WTC11 (cell line): ENCODE data around the gene IRF1. TPM values are rescaled to one million over a fixed set of nuclear protein-coding genes. Genes with fewer than 3 reads are reported as not detected.

Experiments
- ATAC-seq: fragments of 200-7000 bp; cut with Tn5 transposase; 2 replicates; pipeline ENCODE4 v1.10.0; 2021; ENCODE audit warnings: mild to moderate bottlenecking, moderate library complexity
- CTCF ChIA-PET: fragments of 300-600 bp; sonication (Branson Sonifier 250); formaldehyde crosslinking; loops from one replicate; lab custom pipeline; 2021; ENCODE audit warnings: antibody characterized with exemption; lab: Charles Lee
- POLR2A ChIA-PET: fragments of 350-600 bp; sonication (Branson Sonifier 250); formaldehyde crosslinking; loops from one replicate; lab custom pipeline; 2021; ENCODE audit warnings: antibody characterized with exemption; lab: Charles Lee
- DNase-seq: peaks from one replicate; pipeline ENCODE4 v3.0.0; 2021; ENCODE audit warnings: low spot score
- H3K27ac Mint-ChIP-seq: 2 replicates; pipeline ENCODE4 v1.8.0; 2021; ENCODE audit warnings: mixed read lengths
- H3K27me3 Mint-ChIP-seq: 2 replicates; pipeline ENCODE4 v1.8.0; 2021; ENCODE audit warnings: low read depth, mild to moderate bottlenecking, moderate library complexity, mixed read lengths
- H3K36me3 Mint-ChIP-seq: 2 replicates; pipeline ENCODE4 v1.8.0; 2021; ENCODE audit warnings: mixed read lengths
- H3K4me1 Mint-ChIP-seq: 2 replicates; pipeline ENCODE4 v1.8.0; 2022; ENCODE audit warnings: mixed read lengths
- H3K4me3 Mint-ChIP-seq: 2 replicates; pipeline ENCODE4 v1.8.0; 2021; ENCODE audit warnings: mild to moderate bottlenecking, moderate library complexity, mixed read lengths
- H3K9me3 Mint-ChIP-seq: 2 replicates; pipeline ENCODE4 v1.8.0; 2021; ENCODE audit warnings: mixed read lengths
- EMX1 ChIP-seq: fragments of 250-450 bp; sonication (Bioruptor Pico); IDR thresholded peaks from 2 replicates; pipeline ENCODE4 v1.8.0; 2021; ENCODE audit warnings: mild to moderate bottlenecking
- GRHL2 ChIP-seq: fragments of 250-450 bp; sonication (Bioruptor Pico); IDR thresholded peaks from 2 replicates; pipeline ENCODE4 v1.8.0; 2022; ENCODE audit warnings: mild to moderate bottlenecking, moderate library complexity; ENCODE audit not compliant: insufficient replicate concordance, severe bottlenecking
- KAT7 ChIP-seq: sonication (generic); formaldehyde crosslinking; IDR thresholded peaks from 2 replicates; pipeline ENCODE4 v1.8.1; 2023; ENCODE audit warnings: missing genetic modification reagents, mild to moderate bottlenecking, borderline replicate concordance
- NR2C2 ChIP-seq: sonication (generic); formaldehyde crosslinking; IDR thresholded peaks from 2 replicates; pipeline ENCODE4 v1.8.0; 2022; ENCODE audit warnings: mild to moderate bottlenecking, missing genetic modification reagents
- NR3C1 ChIP-seq: sonication (generic); formaldehyde crosslinking; conservative IDR thresholded peaks from 2 replicates; pipeline ENCODE4 v1.8.1; 2023; ENCODE audit warnings: low read depth, mild to moderate bottlenecking, missing genetic modification reagents
- RELA ChIP-seq: sonication (generic); formaldehyde crosslinking; IDR thresholded peaks from 2 replicates; pipeline ENCODE4 v1.8.1; 2022; ENCODE audit warnings: missing genetic modification reagents, mild to moderate bottlenecking, borderline replicate concordance
- RORB ChIP-seq: fragments of 250-450 bp; sonication (Bioruptor Pico); IDR thresholded peaks from 2 replicates; pipeline ENCODE4 v1.9.0; 2021; ENCODE audit warnings: mild to moderate bottlenecking
- ZBTB21 ChIP-seq: sonication (generic); formaldehyde crosslinking; IDR thresholded peaks from 2 replicates; pipeline ENCODE4 v1.8.1; 2023; ENCODE audit warnings: mild to moderate bottlenecking, missing genetic modification reagents, borderline replicate concordance
- total RNA-seq: library from RNA; stranded (reverse); gene quantifications from 3 replicates; pipeline ENCODE4 v1.2.3, GENCODE V29; 2021
- TF ChIP-seq, protein P1 (sequence below): sonication (generic); formaldehyde crosslinking; IDR thresholded peaks from 2 replicates; pipeline ENCODE4 v1.8.1; 2023; ENCODE audit warnings: mild to moderate bottlenecking, moderate library complexity, missing genetic modification reagents
- TF ChIP-seq, protein P2 (sequence below): sonication (generic); formaldehyde crosslinking; IDR thresholded peaks from 2 replicates; pipeline ENCODE4 v1.8.0; 2023; ENCODE audit warnings: mild to moderate bottlenecking, missing genetic modification reagents
- TF ChIP-seq, protein P3 (sequence below): sonication (generic); formaldehyde crosslinking; IDR thresholded peaks from 2 replicates; pipeline ENCODE4 v1.8.1; 2022; ENCODE audit warnings: mild to moderate bottlenecking, moderate library complexity, missing genetic modification reagents
- TF ChIP-seq, protein P4 (sequence below): sonication (generic); formaldehyde crosslinking; IDR thresholded peaks from 2 replicates; pipeline ENCODE4 v1.8.1; 2023; ENCODE audit warnings: mild to moderate bottlenecking, missing genetic modification reagents, borderline replicate concordance
- TF ChIP-seq, protein P5 (sequence below): sonication (generic); formaldehyde crosslinking; conservative IDR thresholded peaks from 2 replicates; pipeline ENCODE4 v1.8.1; 2023; ENCODE audit warnings: mild to moderate bottlenecking, low read depth, missing genetic modification reagents, moderate library complexity
- TF ChIP-seq, protein P6 (sequence below): sonication (generic); formaldehyde crosslinking; IDR thresholded peaks from 2 replicates; pipeline ENCODE4 v1.8.0; 2022; ENCODE audit warnings: missing genetic modification reagents

The IRF1 gene
- total RNA-seq, 1 experiment from 2014 or later, result 8.8 TPM

DNA sequence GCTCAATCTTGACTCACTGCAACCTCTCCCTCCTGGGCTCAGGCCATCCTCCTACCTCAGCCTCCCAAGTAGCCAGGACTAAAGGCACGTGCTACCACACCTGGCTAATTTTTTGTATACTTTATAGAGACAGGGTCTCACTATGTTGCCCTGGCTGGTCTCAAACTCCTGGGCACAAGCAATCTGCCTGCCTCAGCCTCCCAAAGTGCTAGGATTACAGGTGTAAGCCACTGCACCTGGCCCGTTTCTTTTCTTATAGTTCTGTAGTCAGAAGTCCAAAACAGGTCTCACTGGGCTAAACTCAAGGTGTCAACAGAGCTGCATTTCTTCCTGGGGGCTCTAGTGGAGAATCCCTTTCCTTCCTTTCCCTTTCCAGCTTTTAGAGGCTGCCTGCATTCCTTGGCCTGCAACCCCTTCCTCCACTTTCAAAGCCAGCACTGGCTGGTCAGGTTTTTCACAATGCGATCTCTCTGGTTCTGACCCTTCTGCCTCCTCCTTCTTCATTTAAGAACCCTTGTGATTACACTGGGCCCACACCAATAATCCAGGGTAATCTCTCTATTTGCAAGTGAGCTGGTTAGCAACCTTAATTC is 16.3 kb downstream of the IRF1 start:
- Mint-ChIP-seq H3K36me3 (0 out of 2 replicates have a peak, but pooled peaks cover 3% of the 10 kb centered on the region), H3K4me1 (peaks cover 22% of the 10 kb centered on the region), H3K27ac (peak overlapping the region; percentile 34; the same call in 1 of the 2 replicates)

DNA sequence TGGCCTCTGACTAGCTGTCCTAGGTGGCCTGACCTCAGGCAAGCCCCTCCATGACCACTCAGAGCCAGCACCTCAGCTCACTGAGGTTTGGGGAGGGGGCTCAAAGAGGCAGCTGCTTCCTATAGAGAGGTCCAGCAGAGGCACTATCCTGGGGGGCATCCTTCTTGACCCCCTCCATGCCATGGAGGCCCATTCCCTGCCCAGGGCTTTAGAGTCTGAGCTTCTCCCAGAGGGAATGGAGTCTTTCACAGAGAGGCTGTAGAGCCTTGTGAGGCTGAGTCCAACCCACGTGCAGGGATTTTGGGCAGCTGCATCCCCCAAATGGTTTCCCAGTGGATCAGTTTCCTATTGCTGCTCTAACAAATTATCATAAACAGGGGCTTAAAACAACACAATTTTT is 16.9 kb downstream of the IRF1 start:
- peaks cover 22% of the 10 kb centered on the region for H3K4me1 Mint-ChIP-seq
- H3K27ac Mint-ChIP-seq, result no peak overlapping the region
- ATAC-seq, result no peak
- H3K36me3 Mint-ChIP-seq, result peaks cover 9% of the 10 kb centered on the region
- TF ChIP-seq RORB, result no peak
- TF ChIP-seq, protein P1, sequence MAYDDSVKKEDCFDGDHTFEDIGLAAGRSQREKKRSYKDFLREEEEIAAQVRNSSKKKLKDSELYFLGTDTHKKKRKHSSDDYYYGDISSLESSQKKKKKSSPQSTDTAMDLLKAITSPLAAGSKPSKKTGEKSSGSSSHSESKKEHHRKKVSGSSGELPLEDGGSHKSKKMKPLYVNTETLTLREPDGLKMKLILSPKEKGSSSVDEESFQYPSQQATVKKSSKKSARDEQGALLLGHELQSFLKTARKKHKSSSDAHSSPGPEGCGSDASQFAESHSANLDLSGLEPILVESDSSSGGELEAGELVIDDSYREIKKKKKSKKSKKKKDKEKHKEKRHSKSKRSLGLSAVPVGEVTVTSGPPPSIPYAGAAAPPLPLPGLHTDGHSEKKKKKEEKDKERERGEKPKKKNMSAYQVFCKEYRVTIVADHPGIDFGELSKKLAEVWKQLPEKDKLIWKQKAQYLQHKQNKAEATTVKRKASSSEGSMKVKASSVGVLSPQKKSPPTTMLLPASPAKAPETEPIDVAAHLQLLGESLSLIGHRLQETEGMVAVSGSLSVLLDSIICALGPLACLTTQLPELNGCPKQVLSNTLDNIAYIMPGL (CRISPR knock-in tag), result no peak
- TF ChIP-seq EMX1 (CRISPR knock-in tag), result no peak
- TF ChIP-seq, protein P2, sequence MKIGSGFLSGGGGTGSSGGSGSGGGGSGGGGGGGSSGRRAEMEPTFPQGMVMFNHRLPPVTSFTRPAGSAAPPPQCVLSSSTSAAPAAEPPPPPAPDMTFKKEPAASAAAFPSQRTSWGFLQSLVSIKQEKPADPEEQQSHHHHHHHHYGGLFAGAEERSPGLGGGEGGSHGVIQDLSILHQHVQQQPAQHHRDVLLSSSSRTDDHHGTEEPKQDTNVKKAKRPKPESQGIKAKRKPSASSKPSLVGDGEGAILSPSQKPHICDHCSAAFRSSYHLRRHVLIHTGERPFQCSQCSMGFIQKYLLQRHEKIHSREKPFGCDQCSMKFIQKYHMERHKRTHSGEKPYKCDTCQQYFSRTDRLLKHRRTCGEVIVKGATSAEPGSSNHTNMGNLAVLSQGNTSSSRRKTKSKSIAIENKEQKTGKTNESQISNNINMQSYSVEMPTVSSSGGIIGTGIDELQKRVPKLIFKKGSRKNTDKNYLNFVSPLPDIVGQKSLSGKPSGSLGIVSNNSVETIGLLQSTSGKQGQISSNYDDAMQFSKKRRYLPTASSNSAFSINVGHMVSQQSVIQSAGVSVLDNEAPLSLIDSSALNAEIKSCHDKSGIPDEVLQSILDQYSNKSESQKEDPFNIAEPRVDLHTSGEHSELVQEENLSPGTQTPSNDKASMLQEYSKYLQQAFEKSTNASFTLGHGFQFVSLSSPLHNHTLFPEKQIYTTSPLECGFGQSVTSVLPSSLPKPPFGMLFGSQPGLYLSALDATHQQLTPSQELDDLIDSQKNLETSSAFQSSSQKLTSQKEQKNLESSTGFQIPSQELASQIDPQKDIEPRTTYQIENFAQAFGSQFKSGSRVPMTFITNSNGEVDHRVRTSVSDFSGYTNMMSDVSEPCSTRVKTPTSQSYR (CRISPR knock-in tag), result no peak
- TF ChIP-seq NR3C1 (CRISPR knock-in tag), result no peak
- TF ChIP-seq, protein P3, sequence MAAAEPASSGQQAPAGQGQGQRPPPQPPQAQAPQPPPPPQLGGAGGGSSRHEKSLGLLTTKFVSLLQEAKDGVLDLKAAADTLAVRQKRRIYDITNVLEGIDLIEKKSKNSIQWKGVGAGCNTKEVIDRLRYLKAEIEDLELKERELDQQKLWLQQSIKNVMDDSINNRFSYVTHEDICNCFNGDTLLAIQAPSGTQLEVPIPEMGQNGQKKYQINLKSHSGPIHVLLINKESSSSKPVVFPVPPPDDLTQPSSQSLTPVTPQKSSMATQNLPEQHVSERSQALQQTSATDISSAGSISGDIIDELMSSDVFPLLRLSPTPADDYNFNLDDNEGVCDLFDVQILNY (CRISPR knock-in tag), result no peak
- TF ChIP-seq, protein P4, sequence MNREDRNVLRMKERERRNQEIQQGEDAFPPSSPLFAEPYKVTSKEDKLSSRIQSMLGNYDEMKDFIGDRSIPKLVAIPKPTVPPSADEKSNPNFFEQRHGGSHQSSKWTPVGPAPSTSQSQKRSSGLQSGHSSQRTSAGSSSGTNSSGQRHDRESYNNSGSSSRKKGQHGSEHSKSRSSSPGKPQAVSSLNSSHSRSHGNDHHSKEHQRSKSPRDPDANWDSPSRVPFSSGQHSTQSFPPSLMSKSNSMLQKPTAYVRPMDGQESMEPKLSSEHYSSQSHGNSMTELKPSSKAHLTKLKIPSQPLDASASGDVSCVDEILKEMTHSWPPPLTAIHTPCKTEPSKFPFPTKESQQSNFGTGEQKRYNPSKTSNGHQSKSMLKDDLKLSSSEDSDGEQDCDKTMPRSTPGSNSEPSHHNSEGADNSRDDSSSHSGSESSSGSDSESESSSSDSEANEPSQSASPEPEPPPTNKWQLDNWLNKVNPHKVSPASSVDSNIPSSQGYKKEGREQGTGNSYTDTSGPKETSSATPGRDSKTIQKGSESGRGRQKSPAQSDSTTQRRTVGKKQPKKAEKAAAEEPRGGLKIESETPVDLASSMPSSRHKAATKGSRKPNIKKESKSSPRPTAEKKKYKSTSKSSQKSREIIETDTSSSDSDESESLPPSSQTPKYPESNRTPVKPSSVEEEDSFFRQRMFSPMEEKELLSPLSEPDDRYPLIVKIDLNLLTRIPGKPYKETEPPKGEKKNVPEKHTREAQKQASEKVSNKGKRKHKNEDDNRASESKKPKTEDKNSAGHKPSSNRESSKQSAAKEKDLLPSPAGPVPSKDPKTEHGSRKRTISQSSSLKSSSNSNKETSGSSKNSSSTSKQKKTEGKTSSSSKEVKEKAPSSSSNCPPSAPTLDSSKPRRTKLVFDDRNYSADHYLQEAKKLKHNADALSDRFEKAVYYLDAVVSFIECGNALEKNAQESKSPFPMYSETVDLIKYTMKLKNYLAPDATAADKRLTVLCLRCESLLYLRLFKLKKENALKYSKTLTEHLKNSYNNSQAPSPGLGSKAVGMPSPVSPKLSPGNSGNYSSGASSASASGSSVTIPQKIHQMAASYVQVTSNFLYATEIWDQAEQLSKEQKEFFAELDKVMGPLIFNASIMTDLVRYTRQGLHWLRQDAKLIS (CRISPR knock-in tag), result no peak
- no peak for TF ChIP-seq KAT7
- TF ChIP-seq, protein P5, sequence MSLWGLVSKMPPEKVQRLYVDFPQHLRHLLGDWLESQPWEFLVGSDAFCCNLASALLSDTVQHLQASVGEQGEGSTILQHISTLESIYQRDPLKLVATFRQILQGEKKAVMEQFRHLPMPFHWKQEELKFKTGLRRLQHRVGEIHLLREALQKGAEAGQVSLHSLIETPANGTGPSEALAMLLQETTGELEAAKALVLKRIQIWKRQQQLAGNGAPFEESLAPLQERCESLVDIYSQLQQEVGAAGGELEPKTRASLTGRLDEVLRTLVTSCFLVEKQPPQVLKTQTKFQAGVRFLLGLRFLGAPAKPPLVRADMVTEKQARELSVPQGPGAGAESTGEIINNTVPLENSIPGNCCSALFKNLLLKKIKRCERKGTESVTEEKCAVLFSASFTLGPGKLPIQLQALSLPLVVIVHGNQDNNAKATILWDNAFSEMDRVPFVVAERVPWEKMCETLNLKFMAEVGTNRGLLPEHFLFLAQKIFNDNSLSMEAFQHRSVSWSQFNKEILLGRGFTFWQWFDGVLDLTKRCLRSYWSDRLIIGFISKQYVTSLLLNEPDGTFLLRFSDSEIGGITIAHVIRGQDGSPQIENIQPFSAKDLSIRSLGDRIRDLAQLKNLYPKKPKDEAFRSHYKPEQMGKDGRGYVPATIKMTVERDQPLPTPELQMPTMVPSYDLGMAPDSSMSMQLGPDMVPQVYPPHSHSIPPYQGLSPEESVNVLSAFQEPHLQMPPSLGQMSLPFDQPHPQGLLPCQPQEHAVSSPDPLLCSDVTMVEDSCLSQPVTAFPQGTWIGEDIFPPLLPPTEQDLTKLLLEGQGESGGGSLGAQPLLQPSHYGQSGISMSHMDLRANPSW (CRISPR knock-in tag), result no peak
- TF ChIP-seq GRHL2 (CRISPR knock-in tag), result no peak
- no peak for TF ChIP-seq RELA
- TF ChIP-seq ZBTB21 (CRISPR knock-in tag), result no peak
- peaks cover 9% of the 10 kb centered on the region for H3K9me3 Mint-ChIP-seq
- H3K4me3 Mint-ChIP-seq, result no peak overlapping the region
- POLR2A ChIA-PET, result interaction anchor here (0.7 to 2.7 kb wide), 2 partner anchors 10 to 17 kb away, joined by 3 to 13 read pairs; partner anchors contain the start of gene IRF1
- CTCF ChIA-PET, result interaction anchor here (0.6 to 2.5 kb wide), 5 partner anchors 22 to 1441 kb away, joined by 3 to 9 read pairs (median 4); no protein-coding TSS in a partner anchor
- no peaks in the 10 kb centered on the region for H3K27me3 Mint-ChIP-seq
- DNase-seq, result no peak

More for the DNA sequence above, 16.3 kb downstream of the IRF1 start:
- ChIA-PET POLR2A (interaction anchor here (0.7 to 2.7 kb wide), 4 partner anchors 11 to 180 kb away, joined by 3 to 13 read pairs (median 3); partner anchors contain the start of genes IRF1 and SLC22A4), CTCF (interaction anchor here (0.8 to 2.5 kb wide), 5 partner anchors 8 to 47 kb away, joined by 3 to 9 read pairs (median 7); no protein-coding TSS in a partner anchor)
- TF ChIP-seq, protein P6, sequence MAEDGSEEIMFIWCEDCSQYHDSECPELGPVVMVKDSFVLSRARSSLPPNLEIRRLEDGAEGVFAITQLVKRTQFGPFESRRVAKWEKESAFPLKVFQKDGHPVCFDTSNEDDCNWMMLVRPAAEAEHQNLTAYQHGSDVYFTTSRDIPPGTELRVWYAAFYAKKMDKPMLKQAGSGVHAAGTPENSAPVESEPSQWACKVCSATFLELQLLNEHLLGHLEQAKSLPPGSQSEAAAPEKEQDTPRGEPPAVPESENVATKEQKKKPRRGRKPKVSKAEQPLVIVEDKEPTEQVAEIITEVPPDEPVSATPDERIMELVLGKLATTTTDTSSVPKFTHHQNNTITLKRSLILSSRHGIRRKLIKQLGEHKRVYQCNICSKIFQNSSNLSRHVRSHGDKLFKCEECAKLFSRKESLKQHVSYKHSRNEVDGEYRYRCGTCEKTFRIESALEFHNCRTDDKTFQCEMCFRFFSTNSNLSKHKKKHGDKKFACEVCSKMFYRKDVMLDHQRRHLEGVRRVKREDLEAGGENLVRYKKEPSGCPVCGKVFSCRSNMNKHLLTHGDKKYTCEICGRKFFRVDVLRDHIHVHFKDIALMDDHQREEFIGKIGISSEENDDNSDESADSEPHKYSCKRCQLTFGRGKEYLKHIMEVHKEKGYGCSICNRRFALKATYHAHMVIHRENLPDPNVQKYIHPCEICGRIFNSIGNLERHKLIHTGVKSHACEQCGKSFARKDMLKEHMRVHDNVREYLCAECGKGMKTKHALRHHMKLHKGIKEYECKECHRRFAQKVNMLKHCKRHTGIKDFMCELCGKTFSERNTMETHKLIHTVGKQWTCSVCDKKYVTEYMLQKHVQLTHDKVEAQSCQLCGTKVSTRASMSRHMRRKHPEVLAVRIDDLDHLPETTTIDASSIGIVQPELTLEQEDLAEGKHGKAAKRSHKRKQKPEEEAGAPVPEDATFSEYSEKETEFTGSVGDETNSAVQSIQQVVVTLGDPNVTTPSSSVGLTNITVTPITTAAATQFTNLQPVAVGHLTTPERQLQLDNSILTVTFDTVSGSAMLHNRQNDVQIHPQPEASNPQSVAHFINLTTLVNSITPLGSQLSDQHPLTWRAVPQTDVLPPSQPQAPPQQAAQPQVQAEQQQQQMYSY (CRISPR knock-in tag), result peak; percentile 83
- TF ChIP-seq NR2C2 (CRISPR knock-in tag), result no peak
- no peak overlapping the region for H3K4me3 Mint-ChIP-seq
- H3K9me3 Mint-ChIP-seq, result peaks cover 3% of the 10 kb centered on the region
- no peak for DNase-seq
- H3K27me3 Mint-ChIP-seq, result no peaks in the 10 kb centered on the region
- ATAC-seq, result 0 out of 2 replicates have a peak, but pooled peaks have one; percentile 6
